CD1c-positive myeloid dendritic cell (primary cell): ENCODE data around the gene TMX2.
"Not testable (repeated sequence)": the region's sequence is repeated elsewhere in the genome, so short reads cannot be mapped to it uniquely, and the experiment has no call there.

Source experiments
- DNase-seq: peaks from one replicate; pipeline ENCODE4 v3.0.0-alpha.2; 2016; ENCODE audit errors: extremely low spot score

TMX2 gene

DNA sequence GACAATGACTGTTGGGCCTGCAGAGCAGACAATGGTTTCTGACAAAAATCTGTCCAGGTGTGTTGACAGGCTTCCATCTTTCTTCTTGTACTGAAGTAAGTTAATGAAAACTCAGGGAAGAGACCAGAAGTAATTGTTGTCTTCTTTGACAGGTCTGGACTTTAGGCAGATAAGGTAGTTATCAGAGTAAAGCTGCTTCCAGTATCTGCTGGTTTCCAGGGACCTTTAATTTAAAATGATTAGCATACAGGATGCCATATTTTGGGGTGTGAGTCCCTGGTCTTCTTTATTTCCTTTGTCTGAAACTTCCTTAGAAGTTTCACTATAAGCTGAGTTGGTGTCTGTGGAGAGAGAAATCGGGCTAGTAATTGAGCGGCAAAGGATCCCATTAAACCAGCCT is 1.4 kb downstream of the TMX2 start:
- no peak for DNase-seq

DNA sequence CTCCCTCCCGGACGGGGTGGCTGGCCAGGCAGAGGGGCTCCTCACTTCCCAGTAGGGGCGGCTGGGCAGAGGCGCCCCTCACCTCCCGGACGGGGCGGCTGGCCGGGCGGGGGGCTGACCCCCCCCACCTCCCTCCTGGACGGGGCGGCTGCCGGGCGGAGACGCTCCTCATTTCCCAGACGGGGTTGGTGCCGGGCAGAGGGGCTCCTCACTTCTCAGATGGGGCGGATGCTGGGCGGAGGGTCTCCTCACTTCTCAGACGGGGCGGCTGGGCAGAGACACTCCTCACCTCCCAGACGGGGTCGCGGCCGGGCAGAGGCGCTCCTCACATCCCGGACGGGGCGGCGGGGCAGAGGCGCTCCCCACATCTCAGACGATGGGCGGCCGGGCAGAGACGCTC is 4.3 kb downstream of the TMX2 start:
- DNase-seq, result not testable (repeated sequence)

DNA sequence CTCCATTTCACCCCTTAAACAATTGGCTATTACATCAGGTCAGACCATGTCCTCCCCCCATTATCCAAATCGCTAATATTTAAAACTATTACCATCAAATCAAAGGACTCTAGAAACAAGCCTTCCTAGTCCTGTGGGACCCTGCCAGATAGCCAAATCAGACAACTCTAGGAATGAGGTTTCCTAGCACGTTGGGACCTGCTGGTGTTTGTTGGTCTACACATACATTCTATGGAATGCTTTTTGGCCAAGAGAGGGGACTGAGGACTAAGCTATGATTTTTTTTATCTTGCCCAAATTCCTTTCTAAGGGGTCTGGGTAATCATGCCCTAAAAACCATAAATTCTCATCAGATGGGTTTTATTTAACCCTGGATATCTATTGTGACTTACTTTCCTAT is 14.8 kb downstream of the TMX2 start:
- no peak for DNase-seq

DNA sequence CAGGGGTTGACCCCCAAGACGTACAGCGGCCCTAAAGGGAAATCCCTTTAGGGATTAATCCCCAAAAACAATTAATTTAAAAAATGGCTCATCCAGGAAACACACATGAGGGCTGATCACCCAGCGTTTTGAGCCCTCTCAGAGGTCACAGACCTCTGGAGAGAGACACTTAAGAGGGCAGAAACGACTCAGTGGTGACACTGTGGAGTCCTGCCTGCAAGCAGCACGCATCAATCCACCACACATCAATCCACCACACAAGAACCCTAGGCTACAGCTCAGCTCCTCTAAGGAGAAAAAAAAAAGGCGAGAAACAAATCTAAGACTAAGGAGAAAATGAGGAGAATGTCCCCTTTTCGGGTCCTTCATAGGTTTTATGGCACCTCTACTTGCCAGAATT is 16.4 kb downstream of the TMX2 start:
- DNase-seq, result no peak

DNA sequence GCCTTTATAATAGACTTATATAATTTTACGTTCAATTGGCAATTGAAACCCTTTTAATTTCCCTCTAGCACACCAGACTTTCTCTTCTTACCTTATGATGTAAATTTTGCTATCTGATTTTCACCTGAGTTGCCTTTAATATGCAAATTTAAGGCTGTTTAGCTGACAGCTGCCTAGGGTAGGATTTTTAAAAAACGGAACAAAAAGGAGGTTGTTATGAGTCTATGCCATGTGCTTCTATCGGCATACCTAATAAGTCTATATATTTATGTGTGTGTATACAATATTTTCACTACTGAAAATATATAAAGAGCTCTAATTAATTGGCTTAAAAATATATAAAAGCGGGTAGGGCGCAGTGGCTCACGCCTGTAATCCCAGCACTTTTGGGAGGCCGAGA is 17.1 kb downstream of the TMX2 start:
- DNase-seq, result no peak

DNA sequence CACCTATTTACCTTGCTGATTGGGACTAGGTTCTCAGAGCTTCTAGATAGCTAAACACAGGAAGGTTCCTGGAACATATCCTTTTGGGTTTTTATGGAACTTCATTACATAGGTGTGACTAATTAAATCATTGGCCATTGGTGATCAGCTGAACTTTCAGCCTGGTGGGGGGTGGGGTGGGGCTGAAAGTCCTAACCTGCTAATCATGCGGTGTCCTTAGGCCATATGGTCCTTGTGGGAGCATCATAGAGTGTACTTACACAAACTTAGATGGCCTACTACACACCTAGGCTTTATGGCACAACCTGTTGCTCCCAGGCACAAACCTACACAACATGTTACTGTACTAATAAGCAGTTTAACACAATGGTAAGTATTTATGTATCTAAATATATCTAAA is 20.3 kb downstream of the TMX2 start:
- DNase-seq, result no peak

DNA sequence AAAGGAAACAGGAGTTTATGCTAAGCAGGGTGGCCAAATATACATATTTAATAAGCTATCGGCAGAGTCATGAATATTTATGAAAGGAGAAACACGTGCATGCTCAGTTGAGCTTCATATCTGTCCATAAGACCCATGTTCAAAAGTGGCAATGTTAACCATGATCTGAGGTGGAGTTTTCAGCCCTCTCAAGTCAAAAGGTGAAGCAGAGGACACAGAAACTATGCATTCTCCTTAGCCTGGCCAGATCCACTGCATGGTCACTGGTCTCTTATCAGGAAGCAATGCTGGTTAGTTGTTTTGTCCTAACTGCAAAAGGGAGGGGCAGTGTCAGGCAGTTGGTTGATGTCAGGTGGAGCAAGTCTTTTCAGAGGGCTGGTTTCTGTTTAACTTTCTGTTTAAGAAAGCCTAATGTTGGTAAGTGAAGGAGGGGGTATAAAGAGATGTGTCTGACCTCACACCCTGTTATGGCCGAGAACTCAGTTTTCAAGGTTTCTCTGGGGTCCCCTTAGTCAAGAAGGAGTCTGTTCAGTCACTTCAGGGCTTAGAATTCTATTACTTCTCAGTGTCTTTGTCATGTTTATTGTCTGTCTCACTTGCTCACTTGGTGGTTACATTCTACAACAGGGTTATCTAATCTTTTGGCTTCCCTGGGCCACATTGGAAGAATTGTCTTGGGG is 23.4 kb downstream of the TMX2 start:
- no peak for DNase-seq

DNA sequence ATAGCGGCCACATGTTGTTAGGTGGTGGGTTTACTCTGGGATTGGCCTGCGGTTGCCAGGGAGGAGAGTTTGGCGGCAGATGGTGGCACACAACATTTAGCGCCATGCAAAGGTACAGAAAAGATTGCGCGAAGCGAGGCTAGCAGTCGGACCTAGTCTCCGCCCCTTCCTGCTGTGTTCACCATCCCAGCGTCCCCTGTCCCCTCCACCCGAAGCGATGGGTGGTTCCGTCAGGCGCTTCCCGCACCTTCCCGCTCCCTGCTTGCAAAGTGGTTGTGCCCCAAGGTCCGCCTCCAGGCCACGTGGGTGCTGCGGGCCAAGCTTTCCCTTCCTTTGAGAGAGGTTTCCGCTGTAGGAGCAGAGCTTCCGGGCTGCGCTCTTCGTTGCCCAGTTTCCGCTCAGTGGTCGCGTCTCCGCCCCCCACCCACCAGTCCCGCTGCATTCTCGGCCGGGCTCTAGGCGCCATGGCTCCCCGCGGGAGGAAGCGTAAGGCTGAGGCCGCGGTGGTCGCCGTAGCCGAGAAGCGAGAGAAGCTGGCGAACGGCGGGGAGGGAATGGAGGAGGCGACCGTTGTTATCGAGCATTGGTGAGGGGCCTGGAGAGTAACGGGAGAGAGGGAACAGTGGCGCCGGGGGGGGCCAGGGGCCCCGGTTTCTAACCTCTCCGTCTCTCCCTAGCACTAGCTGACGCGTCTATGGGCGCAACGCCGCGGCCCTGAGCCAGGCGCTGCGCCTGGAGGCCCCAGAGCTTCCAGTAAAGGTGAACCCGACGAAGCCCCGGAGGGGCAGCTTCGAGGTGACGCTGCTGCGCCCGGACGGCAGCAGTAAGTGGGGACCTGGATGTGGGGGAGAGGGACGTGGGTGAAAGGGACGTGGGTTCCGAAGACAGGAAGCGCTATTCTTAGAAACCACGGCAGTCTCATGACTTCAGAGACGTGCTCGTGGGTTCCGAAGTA is 29.0 kb downstream of the TMX2 start, which contains the start of gene SELENOH:
SELENOH (plus strand) TSS at position 360 of the 955 bp plus-strand sequence; CDS start at position 465, 105 bp downstream.
- peak; percentile 97 for DNase-seq

DNA sequence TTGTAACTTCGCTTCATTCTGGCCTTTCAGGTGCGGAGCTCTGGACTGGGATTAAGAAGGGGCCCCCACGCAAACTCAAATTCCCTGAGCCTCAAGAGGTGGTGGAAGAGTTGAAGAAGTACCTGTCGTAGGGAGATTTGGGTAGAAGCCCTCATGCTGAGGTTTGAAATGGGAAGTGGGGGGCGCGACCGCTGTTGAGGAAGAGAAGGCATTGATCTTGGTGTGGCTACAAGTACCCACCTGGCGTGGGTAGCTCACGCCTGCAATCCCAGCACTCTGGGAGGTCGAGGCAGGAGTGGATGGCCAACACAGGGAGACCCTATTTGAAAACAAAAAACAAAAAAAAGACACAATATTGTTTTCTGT is 29.7 kb downstream of the TMX2 start:
- DNase-seq, result no peak

DNA sequence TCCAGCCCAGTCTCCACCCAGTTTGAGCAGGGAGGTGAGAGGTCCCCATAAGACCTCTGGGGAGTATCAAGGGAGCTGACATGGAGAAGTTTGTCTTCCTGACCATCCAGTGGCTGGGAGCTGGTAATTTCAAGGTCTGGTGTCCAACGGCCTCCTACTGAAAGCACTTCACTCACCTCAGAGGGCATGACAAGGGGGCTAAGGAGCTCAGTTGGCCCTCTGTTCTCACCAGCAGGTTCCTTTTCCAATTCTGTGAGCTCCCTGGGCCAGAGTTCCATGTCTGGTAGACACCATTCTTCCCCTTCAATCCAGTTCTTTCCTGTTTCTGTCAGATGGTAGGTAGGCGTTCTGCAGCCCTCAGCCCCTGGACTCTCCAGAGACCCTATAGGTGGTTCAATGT is 32.0 kb downstream of the TMX2 start:
- DNase-seq, result no peak

DNA sequence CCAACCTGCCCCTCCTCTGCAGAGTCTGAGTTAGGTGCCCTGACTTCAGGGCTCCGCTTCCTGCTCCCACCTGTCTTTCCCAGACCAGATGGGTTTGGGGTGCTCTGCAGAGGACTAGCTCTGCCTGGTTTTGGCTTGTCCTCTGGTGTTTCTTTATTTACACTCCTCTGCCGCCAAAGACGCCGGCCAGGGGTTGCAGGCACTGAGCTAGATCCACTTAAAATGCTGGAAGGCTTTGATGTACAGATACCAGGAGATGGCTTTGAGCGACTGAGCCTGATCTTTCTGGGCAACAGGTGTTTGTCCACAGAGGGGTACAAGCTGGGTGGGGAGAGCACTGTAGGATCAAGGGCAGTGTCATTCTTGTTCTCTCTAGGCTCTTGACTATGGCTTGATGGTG is 32.8 kb downstream of the TMX2 start:
- DNase-seq, result no peak

DNA sequence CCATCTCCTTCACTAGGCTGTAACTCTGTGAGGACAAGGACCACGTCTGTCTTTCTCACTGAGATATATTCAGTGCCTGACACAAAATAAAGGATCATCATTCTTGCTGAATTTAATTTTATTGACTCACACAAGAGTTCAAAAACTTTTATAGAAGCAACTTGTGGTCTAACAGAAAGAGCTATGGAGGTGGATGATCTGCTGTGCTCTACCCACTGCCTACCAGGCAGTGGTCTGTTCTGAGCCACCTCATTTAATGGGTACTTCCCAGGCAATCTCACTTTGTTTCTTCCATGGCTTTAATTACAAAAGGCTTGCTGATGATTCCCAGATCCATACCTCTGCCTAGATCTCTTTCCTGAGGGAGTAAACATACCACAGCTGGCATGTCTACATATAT is 34.5 kb downstream of the TMX2 start:
- no peak for DNase-seq

DNA sequence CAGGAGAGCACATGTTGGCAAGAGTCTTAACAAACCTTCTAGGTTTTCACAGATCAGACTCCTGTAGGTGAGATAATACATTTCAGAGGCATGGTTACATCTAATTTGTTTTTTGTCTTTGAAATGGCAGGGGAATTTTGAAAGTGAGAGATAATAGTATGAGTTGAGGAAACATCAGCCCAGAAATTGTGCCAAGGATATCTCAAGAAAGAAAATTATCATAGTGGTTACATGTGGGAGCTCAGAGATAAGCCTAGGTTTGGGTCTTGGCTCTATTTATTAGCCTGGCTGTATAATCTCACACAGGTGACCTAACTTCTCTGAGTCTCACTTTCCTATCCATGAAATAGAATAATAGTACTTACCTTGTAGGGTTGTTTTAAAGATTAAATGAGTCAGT is 38.8 kb downstream of the TMX2 start:
- DNase-seq, result no peak

DNA sequence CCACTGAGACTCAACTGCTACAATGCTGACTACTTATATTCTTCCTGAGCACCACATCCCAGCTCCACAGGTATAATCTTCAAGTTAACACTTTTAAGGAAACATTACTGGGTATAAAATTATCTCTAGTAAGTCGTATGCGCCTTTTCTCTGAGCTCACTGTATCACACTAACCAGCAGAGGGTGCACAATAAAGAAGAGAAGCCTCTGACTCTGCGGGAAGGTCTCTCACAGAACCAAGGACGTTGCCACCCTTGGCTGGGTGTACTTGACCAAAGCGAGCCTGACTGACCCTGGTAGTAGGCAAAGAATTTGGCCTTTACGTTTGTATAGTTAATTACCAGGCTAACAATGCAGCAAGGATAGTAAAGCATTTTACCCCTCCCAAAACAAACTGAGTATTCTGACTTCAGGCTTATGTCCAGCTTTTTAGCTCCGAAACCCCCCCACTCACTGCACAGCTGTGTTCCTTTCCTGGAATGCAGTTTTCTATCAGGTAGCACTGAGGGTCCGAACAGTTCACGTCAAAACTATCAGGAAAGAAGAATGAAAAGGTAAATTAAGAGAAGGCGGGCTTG is 39.4 kb downstream of the TMX2 start, which contains the start of gene BTBD18:
BTBD18 (minus strand) TSS at position 144 of the 578 bp plus-strand sequence. CDS start 631 bp downstream, outside the sequence.
- peak; percentile 38 for DNase-seq

DNA sequence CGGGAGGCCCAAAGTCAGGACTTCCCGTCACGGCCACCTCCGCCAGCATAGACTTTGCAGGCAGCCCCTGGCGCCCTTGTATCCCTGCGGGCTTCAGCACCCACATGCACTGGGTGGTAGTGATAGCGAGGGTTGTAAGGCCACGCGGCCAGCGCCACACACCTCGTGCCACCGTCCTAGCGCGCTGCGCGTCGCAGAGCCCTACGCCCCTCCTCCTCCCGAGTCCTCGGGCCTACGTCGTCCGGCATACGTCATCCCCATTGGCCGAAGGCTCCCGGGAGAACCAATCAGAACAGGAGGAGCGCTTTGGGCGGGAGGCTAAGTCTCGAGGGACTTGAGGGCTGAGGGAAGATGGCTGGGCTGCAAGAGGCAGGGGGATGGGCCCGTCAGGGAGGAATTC is 40.6 kb downstream of the TMX2 start:
- no peak for DNase-seq

DNA sequence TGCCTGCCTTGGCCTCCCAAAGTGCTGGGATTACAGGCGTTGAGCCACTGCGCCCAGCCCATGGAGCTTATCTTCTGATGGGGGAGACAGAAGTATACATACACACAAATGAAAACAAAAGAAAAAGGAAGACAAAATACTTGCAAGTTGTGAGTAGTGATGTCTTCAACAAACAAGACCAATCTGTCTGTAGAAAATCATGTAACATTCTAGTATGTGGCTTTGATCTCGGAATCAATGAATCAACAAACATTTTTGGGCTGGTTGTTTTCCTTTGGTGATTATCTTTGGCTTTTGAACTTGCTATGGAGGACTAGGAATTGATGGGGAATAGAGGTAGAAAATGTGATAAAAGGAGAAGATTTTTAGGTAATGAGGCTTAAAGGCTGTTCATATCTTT is 45.8 kb downstream of the TMX2 start:
- DNase-seq, result no peak

DNA sequence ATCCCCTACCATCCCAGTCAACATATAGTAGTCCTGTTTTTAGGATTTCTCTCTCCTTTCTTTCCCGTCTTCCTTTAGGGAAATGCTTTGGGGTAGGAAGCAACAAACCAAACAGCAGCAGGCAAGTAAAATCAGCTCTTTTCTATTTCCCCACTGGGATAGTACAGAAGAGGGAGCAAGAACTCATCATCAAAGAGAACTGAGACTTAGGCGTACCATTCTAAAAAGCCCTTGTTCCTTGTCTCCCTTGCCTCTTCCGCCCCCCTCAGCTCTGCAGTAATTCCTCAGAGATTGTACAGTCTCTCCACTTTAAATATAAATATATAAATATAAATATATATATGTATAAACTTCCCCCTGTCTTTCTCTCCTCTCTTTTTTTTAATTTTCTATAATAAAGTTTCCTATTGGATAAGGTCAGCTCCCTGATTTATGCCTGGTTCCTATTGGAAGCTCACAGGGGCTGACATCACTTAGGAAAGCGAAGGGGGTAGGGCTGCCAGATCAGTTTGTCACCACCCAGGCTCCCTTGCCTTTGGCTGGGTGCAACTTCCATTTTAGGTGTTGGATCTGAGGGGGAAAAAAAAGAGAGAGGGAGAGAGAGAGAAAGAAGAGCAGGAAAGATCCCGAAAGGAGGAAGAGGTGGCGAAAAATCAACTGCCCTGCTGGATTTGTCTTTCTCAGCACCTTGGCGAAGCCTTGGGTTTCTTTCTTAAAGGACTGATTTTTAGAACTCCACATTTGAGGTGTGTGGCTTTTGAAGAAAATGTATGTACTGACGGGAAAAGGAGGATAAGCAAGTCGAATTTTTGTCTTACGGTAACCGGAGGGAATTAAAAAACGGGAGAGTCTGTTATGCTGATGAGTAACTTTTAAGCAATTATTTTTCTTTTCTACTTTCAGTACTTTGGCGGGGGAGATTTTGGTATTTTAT is 49.2 kb downstream of the TMX2 start, which contains the start of gene CTNND1:
CTNND1 (plus strand) TSS at position 502 of the 934 bp plus-strand sequence. CDS start 29,677 bp downstream, outside the sequence.
- peak; percentile 91 for DNase-seq

DNA sequence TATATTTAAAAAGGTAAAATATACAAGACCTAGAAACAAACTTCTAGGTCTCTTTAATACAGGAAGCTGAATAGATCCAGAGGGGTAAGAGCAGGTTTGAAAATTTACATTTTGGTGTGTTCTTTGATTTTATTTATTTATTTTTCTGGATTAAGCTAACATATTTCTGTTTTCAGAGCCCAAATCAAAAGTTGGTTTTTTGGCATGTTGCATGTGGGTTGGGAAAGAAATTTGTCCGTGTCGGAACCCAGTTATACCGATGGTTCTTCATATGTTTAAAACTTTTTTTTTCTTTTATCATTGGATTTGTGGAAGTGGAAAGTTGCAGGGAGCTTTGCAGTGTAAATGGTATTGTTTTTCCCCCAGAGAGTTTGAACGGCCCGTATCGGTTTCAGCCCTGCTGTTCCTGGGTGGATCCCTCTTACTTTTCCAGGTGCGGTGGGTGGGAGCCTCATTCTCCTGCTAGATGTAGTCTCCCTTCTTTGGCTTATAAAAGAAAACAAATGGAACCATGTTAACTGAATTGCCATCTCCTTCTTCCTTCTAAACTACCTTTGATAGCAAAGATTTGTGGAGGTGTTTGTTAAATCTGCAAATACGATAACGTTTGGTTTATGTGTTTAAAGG is 50.0 kb downstream of the TMX2 start:
- DNase-seq, result no peak

DNA sequence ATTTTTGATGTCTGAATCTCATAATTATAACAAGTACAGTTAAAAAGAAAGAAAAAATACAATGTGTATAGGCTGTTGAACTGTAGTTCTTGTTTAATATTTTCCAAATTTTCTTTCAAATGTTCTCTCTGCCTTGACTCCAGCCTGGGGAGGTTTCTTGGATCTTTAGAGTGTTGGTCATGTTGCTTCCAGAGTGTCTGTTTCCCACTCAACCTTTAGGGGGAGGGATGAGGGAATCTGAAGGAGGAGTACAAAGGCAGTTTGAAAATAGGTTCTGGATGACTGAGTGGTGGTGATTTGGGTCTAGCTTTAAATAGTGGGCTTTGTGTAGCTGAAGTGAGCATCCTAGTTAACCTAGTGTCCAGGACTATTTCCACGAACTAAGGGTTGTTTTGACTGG is 51.2 kb downstream of the TMX2 start:
- peak; percentile 16 for DNase-seq

DNA sequence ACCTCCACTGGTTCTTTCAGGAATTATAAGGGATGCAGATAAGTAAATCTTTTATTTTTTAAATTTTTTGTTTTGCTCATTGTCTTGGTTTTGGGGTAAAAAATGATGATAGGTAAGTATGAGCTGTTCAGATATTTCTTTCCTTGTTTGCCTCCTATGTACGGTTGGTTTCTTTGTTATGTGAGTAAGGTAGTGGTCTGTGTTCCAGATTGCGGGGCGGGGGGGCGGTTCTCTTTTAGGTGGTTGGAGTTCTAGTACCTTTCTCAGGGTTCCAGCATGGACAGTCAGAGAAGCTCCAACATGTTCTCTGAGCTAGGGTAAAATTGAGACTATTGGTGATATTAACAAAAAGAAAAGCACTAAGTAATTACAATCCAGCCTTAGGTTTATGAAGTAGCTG is 51.6 kb downstream of the TMX2 start:
- DNase-seq, result no peak

DNA sequence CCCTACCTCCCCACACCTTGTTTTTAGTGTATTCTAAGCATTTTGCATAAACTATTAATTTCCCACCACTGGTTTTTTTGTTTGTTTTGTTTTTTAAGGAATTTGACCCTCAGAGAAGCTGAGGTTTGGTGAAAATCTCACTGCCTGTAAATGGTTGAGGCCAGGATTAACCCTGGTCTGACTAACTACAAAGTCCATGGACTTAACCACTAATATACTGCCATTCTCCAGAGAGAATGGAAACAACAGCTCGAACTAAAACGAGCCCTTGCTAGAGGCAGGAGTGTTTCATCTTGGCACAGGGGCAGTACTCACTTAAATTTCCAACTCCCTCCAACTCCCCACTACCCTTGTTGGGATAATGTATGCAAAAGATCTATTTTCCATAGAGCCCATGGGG is 52.2 kb downstream of the TMX2 start:
- no peak for DNase-seq
